H1 (cell line): Measurements from ENCODE around the gene KIF13A. TPM values are rescaled to one million over a fixed set of nuclear protein-coding genes. Genes with fewer than 3 reads are reported as not detected.

Experiments used
- BACH1 ChIP-seq: IDR thresholded peaks from 2 replicates; pipeline ENCODE4 v1.6.1; 2012; ENCODE audit warnings: low read length, improper control_type of control experiment
- BRCA1 ChIP-seq: IDR thresholded peaks from 2 replicates; pipeline ENCODE4 v1.6.1; 2012; ENCODE audit warnings: low read depth, low read length, improper control_type of control experiment
- CHD1 ChIP-seq: IDR thresholded peaks from 2 replicates; pipeline ENCODE4 v1.6.1; 2012; ENCODE audit warnings: low read depth, low read length, improper control_type of control experiment
- CREB1 ChIP-seq: IDR thresholded peaks from 2 replicates; pipeline ENCODE4 v1.6.1; 2012; ENCODE audit warnings: inconsistent platforms
- CTBP2 ChIP-seq: IDR thresholded peaks from 2 replicates; pipeline ENCODE4 v1.7.0; 2011; ENCODE audit warnings: borderline replicate concordance, mild to moderate bottlenecking, moderate library complexity, mixed read lengths, low read length; ENCODE audit not compliant: insufficient read depth, insufficient read length
- CTCF ChIP-seq, 3 experiments: IDR thresholded peaks; 1 replicate in 2 of 3; 2 replicates in 1 of 3; pipeline versions ENCODE4 v1.5.1 to v1.6.1; 2011; ENCODE audit warnings: low read length in 3 of 3, mild to moderate bottlenecking in 3 of 3, inconsistent platforms in 2 of 3, low read depth in 1 of 3, moderate library complexity in 1 of 3; ENCODE audit not compliant: insufficient read depth in 1 of 3; ENCODE audit errors: control extremely low read depth in 1 of 3
- EZH2 ChIP-seq: fragments of 200-600 bp; sonication (generic); IDR thresholded peaks from 2 replicates; pipeline ENCODE4 v1.7.1; 2012; ENCODE audit warnings: low read depth, mild to moderate bottlenecking, moderate library complexity, low read length, inconsistent platforms; ENCODE audit not compliant: severe bottlenecking
- GABPA ChIP-seq: IDR thresholded peaks from 2 replicates; pipeline ENCODE4 v1.6.1; 2011; ENCODE audit warnings: mild to moderate bottlenecking, low read length, moderate library complexity, borderline replicate concordance; ENCODE audit not compliant: insufficient read depth
- GTF2F1 ChIP-seq: IDR thresholded peaks from 2 replicates; pipeline ENCODE4 v1.6.1; 2012; ENCODE audit warnings: low read depth, low read length, improper control_type of control experiment, borderline replicate concordance
- KDM5A ChIP-seq: fragments of 200-600 bp; IDR thresholded peaks from 2 replicates; pipeline ENCODE4 v1.7.1; 2012; ENCODE audit warnings: mild to moderate bottlenecking, low read length, inconsistent platforms, mixed read lengths
- NANOG ChIP-seq: IDR thresholded peaks from 2 replicates; pipeline ENCODE4 v1.6.1; 2011; ENCODE audit warnings: low read length, low read depth, mild to moderate bottlenecking, inconsistent platforms; ENCODE audit not compliant: insufficient read depth, poor library complexity, severe bottlenecking
- NRF1 ChIP-seq: IDR thresholded peaks from 2 replicates; pipeline ENCODE4 v1.6.1; 2011; ENCODE audit warnings: mild to moderate bottlenecking, low read depth, low read length, improper control_type of control experiment
- POLR2A ChIP-seq, 2 experiments: IDR thresholded peaks; 1 replicate in 1 of 2; 2 replicates in 1 of 2; pipeline ENCODE4 v1.6.1; 2011; ENCODE audit warnings: low read depth in 2 of 2, low read length in 2 of 2, mild to moderate bottlenecking in 2 of 2; ENCODE audit errors: control extremely low read depth in 1 of 2
- POLR2AphosphoS5 ChIP-seq: IDR thresholded peaks from 2 replicates; pipeline ENCODE4 v1.6.1; 2011; ENCODE audit warnings: low read depth, low read length
- POU5F1 ChIP-seq: IDR thresholded peaks from 2 replicates; pipeline ENCODE4 v1.6.1; 2011; ENCODE audit warnings: low read depth, mild to moderate bottlenecking, low read length, moderate library complexity
- SAP30 ChIP-seq: fragments of 300-600 bp; sonication (generic); IDR thresholded peaks from 2 replicates; pipeline ENCODE4 v1.7.1; 2012; ENCODE audit warnings: low read length, moderate library complexity, mild to moderate bottlenecking, inconsistent platforms; ENCODE audit not compliant: insufficient read depth, insufficient replicate concordance
- SIRT6 ChIP-seq: IDR thresholded peaks from one replicate; pipeline ENCODE4 v1.7.1; 2012; ENCODE audit warnings: low read length, inconsistent platforms
- SP2 ChIP-seq: IDR thresholded peaks from 2 replicates; pipeline ENCODE4 v1.6.1; 2012; ENCODE audit warnings: mild to moderate bottlenecking, low read length, inconsistent platforms
- SUZ12 ChIP-seq: fragments of 200-600 bp; sonication (generic); IDR thresholded peaks from 2 replicates; pipeline ENCODE4 v1.6.1; 2012; ENCODE audit warnings: mild to moderate bottlenecking, inconsistent platforms, low read length, moderate library complexity, mixed read lengths
- TAF1 ChIP-seq: IDR thresholded peaks from 2 replicates; pipeline ENCODE4 v1.6.1; 2011; ENCODE audit warnings: mild to moderate bottlenecking, low read depth, low read length
- YY1 ChIP-seq: IDR thresholded peaks from 2 replicates; pipeline ENCODE4 v1.6.1; 2011; ENCODE audit warnings: low read depth, mild to moderate bottlenecking, low read length
- polyA plus RNA-seq, 7 experiments: library from polyadenylated mRNA; depleted of rRNA in 3 of 7; stranded (reverse) in 5 of 7; unstranded in 2 of 7; fragments of >200 nt in 5 of 7; fragments of 200-250 nt in 2 of 7; gene quantifications; 1 replicate in 5 of 7; 2 replicates in 1 of 7; 4 replicates in 1 of 7; pipeline versions ENCODE4 v1.2.1 to v1.2.3, GENCODE V29; 2011 to 2013; ENCODE audit warnings: missing spikeins in 2 of 7, mixed read lengths in 2 of 7
- total RNA-seq: library from RNA; stranded (reverse); fragmentation: NEBNext Ultra II Directional; extraction: Animal tissue kit (Norgen Biotek cat#: 25700); gene quantifications from 2 replicates; pipeline ENCODE4 v1.2.1, GENCODE V29; 2021
- TF ChIP-seq, protein P1 (sequence below): IDR thresholded peaks from 2 replicates; pipeline ENCODE4 v1.6.1; 2011; ENCODE audit warnings: low read length, improper control_type of control experiment

KIF13A gene
- total and polyA plus RNA-seq, 2 of the 8 experiments (the other 6 are each of a cell fraction or from before 2014, with no cell fraction given): 14.7 to 40.8 TPM

GRCh38 chr6:18022398-18023231, 35.2 kb upstream of the KIF13A start (continued):
- TF ChIP-seq NANOG (peak; percentile 58), CTCF (IDR thresholded peaks at IDR 0.05; ENCODE audit: control extremely low read depth in 1 of 3, insufficient read depth in 1 of 3, low read depth in 1 of 3, low read length in 3 of 3) (no peak), CTBP2 (no peak), POU5F1 (no peak), YY1 (peak; percentile 71; the same call in 1 of the 2 replicates), SP2 (no peak), TAF1 (peak; percentile 32; the same call in 1 of the 2 replicates), BRCA1 (no peak), GTF2F1 (no peak), SIRT6 (no peak), NRF1 (no peak), SUZ12 (no peak), BACH1 (no peak), GABPA (no peak), SAP30 (no peak), CHD1 (no peak), EZH2 (no peak), POLR2A (IDR thresholded peaks at IDR 0.05; ENCODE audit: control extremely low read depth in 1 of 2, low read depth in 2 of 2, low read length in 2 of 2) (peak; percentile 52 to 53), KDM5A (no peak), CREB1 (no peak), POLR2AphosphoS5 (peak; percentile 68)
- TF ChIP-seq, protein P1, sequence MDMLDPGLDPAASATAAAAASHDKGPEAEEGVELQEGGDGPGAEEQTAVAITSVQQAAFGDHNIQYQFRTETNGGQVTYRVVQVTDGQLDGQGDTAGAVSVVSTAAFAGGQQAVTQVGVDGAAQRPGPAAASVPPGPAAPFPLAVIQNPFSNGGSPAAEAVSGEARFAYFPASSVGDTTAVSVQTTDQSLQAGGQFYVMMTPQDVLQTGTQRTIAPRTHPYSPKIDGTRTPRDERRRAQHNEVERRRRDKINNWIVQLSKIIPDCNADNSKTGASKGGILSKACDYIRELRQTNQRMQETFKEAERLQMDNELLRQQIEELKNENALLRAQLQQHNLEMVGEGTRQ: no peak
